K562 (cell line): ENCODE data around the gene MLLT11. TPM values are rescaled to one million over a fixed set of nuclear protein-coding genes. Genes with fewer than 3 reads are reported as not detected.

Experiments
- CTBP1 ChIP-seq: fragments of 450-650 bp; IDR thresholded peaks from 2 replicates; pipeline ENCODE4 v1.6.1; 2016; ENCODE audit warnings: borderline replicate concordance
- E2F6 ChIP-seq, 2 experiments: IDR thresholded peaks; 2 replicates each; pipeline ENCODE4 v1.6.1; 2011; ENCODE audit warnings: borderline replicate concordance in 1 of 2, control low read depth in 1 of 2, low read depth in 1 of 2, low read length in 1 of 2, mild to moderate bottlenecking in 1 of 2, mixed read lengths in 1 of 2, moderate library complexity in 1 of 2; ENCODE audit not compliant: insufficient read depth in 1 of 2, insufficient read length in 1 of 2, poor library complexity in 1 of 2, severe bottlenecking in 1 of 2; ENCODE audit errors: extremely low read depth in 1 of 2
- EHMT2 ChIP-seq: fragments of 450-650 bp; IDR thresholded peaks from 2 replicates; pipeline ENCODE4 v1.6.1; 2018; ENCODE audit warnings: antibody characterized with exemption
- ETV1 ChIP-seq: fragments of 450-650 bp; conservative IDR thresholded peaks from 2 replicates; pipeline ENCODE4 v1.6.1; 2016; ENCODE audit warnings: missing genetic modification characterization, control low read depth, low read depth, missing compliant biosample characterization
- MED1 ChIP-seq: sonication (generic); formaldehyde crosslinking; IDR thresholded peaks from 2 replicates; pipeline ENCODE4 v1.8.1; 2023; ENCODE audit warnings: missing genetic modification reagents, borderline replicate concordance
- NCOA2 ChIP-seq, 2 experiments: fragments of 450-650 bp; IDR thresholded peaks; 2 replicates each; pipeline ENCODE4 v1.6.1; 2018; ENCODE audit warnings: mild to moderate bottlenecking in 2 of 2, moderate library complexity in 1 of 2; ENCODE audit not compliant: partially characterized antibody in 2 of 2
- RBM34 ChIP-seq: fragments of 200-400 bp; formaldehyde crosslinking; IDR thresholded peaks from 2 replicates; pipeline ENCODE4 v1.6.1; 2018; ENCODE audit warnings: low read length, borderline replicate concordance; ENCODE audit not compliant: insufficient read depth
- SP2 ChIP-seq: IDR thresholded peaks from 2 replicates; pipeline ENCODE4 v1.6.1; 2011; ENCODE audit warnings: mild to moderate bottlenecking, low read depth, low read length, moderate library complexity; ENCODE audit not compliant: poor library complexity, severe bottlenecking; ENCODE audit errors: extremely low read depth
- TFAM ChIP-seq: fragments of 250-450 bp; sonication (Bioruptor Pico); conservative IDR thresholded peaks from 2 replicates; pipeline ENCODE4 v1.5.0; 2021; ENCODE audit warnings: mild to moderate bottlenecking, moderate library complexity
- ZFX ChIP-seq: sonication (generic); formaldehyde crosslinking; IDR thresholded peaks from 2 replicates; pipeline ENCODE4 v1.8.0; 2022; ENCODE audit warnings: mild to moderate bottlenecking, missing genetic modification reagents, moderate library complexity
- ZNF354B ChIP-seq: fragments of 250-450 bp; sonication (Bioruptor Pico); IDR thresholded peaks from 2 replicates; pipeline ENCODE4 v1.4.0; 2020
- polyA plus RNA-seq, 8 experiments: library from polyadenylated mRNA; depleted of rRNA in 4 of 8; stranded (reverse) in 5 of 8; unstranded in 3 of 8; fragments of >200 nt; fragmentation: Nextera tagmentation in 2 of 8; fragmentation: Illumina TruSeq in 1 of 8; extraction: Ambion mirVana in 2 of 8; extraction: Trizol in 1 of 8; gene quantifications; 2 replicates each; pipeline versions ENCODE4 v1.2.1 to v1.2.3, GENCODE V29; 2011 to 2014; ENCODE audit warnings: inconsistent platforms in 1 of 8, missing spikeins in 1 of 8
- total RNA-seq, 7 experiments: library from RNA; depleted of rRNA in 6 of 7; stranded (reverse); fragments of >200 nt in 6 of 7; fragmentation: Illumina TruSeq in 2 of 7; extraction: Trizol in 2 of 7; gene quantifications; 2 replicates each; pipeline versions ENCODE4 v1.2.1 to v1.2.3, GENCODE V29; 2011 to 2021; ENCODE audit warnings: low replicate concordance in 1 of 7
- TF ChIP-seq, protein P1 (sequence below): fragments of 450-650 bp; IDR thresholded peaks from 2 replicates; pipeline ENCODE4 v1.6.1; 2017; ENCODE audit warnings: antibody characterized with exemption
- TF ChIP-seq, protein P2 (sequence below): fragments of 250-450 bp; sonication (Bioruptor Pico); IDR thresholded peaks from 2 replicates; pipeline ENCODE4 v1.4.0; 2020
- TF ChIP-seq, protein P3 (sequence below): fragments of 150-350 bp; IDR thresholded peaks from 2 replicates; pipeline ENCODE4 v1.6.1; 2014; ENCODE audit warnings: low read depth, mild to moderate bottlenecking, low read length, borderline replicate concordance

MLLT11 gene
- total and polyA plus RNA-seq, 9 of the 15 experiments (the other 6 are each of a cell fraction or from before 2014, with no cell fraction given), result 12.1 to 91.0 (median 22.0) TPM

- TF ChIP-seq SP2, result no peak
- no peak for TF ChIP-seq MED1 (CRISPR knock-in tag)
- TF ChIP-seq, protein P1, sequence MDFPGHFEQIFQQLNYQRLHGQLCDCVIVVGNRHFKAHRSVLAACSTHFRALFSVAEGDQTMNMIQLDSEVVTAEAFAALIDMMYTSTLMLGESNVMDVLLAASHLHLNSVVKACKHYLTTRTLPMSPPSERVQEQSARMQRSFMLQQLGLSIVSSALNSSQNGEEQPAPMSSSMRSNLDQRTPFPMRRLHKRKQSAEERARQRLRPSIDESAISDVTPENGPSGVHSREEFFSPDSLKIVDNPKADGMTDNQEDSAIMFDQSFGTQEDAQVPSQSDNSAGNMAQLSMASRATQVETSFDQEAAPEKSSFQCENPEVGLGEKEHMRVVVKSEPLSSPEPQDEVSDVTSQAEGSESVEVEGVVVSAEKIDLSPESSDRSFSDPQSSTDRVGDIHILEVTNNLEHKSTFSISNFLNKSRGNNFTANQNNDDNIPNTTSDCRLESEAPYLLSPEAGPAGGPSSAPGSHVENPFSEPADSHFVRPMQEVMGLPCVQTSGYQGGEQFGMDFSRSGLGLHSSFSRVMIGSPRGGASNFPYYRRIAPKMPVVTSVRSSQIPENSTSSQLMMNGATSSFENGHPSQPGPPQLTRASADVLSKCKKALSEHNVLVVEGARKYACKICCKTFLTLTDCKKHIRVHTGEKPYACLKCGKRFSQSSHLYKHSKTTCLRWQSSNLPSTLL, result no peak
- TF ChIP-seq EHMT2, result peak; percentile 74
- TF ChIP-seq CTBP1, result peak; percentile 97
- TF ChIP-seq, protein P2, sequence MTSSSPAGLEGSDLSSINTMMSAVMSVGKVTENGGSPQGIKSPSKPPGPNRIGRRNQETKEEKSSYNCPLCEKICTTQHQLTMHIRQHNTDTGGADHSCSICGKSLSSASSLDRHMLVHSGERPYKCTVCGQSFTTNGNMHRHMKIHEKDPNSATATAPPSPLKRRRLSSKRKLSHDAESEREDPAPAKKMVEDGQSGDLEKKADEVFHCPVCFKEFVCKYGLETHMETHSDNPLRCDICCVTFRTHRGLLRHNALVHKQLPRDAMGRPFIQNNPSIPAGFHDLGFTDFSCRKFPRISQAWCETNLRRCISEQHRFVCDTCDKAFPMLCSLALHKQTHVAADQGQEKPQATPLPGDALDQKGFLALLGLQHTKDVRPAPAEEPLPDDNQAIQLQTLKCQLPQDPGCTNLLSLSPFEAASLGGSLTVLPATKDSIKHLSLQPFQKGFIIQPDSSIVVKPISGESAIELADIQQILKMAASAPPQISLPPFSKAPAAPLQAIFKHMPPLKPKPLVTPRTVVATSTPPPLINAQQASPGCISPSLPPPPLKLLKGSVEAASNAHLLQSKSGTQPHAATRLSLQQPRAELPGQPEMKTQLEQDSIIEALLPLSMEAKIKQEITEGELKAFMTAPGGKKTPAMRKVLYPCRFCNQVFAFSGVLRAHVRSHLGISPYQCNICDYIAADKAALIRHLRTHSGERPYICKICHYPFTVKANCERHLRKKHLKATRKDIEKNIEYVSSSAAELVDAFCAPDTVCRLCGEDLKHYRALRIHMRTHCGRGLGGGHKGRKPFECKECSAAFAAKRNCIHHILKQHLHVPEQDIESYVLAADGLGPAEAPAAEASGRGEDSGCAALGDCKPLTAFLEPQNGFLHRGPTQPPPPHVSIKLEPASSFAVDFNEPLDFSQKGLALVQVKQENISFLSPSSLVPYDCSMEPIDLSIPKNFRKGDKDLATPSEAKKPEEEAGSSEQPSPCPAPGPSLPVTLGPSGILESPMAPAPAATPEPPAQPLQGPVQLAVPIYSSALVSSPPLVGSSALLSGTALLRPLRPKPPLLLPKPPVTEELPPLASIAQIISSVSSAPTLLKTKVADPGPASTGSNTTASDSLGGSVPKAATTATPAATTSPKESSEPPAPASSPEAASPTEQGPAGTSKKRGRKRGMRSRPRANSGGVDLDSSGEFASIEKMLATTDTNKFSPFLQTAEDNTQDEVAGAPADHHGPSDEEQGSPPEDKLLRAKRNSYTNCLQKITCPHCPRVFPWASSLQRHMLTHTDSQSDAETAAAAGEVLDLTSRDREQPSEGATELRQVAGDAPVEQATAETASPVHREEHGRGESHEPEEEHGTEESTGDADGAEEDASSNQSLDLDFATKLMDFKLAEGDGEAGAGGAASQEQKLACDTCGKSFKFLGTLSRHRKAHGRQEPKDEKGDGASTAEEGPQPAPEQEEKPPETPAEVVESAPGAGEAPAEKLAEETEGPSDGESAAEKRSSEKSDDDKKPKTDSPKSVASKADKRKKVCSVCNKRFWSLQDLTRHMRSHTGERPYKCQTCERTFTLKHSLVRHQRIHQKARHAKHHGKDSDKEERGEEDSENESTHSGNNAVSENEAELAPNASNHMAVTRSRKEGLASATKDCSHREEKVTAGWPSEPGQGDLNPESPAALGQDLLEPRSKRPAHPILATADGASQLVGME (CRISPR knock-in tag), result 0 out of 2 replicates have a peak, but pooled peaks have one; percentile 79
- no peak for TF ChIP-seq E2F6 (IDR thresholded peaks at IDR 0.05; ENCODE audit: borderline replicate concordance in 1 of 2, extremely low read depth in 1 of 2, insufficient read depth in 1 of 2, insufficient read length in 1 of 2, low read depth in 1 of 2, low read length in 1 of 2, poor library complexity in 1 of 2, severe bottlenecking in 1 of 2)
- TF ChIP-seq ZFX, result no peak
- TF ChIP-seq TFAM (CRISPR knock-in tag), result no peak
- no peak for TF ChIP-seq ZNF354B (CRISPR knock-in tag)
- TF ChIP-seq, protein P3, sequence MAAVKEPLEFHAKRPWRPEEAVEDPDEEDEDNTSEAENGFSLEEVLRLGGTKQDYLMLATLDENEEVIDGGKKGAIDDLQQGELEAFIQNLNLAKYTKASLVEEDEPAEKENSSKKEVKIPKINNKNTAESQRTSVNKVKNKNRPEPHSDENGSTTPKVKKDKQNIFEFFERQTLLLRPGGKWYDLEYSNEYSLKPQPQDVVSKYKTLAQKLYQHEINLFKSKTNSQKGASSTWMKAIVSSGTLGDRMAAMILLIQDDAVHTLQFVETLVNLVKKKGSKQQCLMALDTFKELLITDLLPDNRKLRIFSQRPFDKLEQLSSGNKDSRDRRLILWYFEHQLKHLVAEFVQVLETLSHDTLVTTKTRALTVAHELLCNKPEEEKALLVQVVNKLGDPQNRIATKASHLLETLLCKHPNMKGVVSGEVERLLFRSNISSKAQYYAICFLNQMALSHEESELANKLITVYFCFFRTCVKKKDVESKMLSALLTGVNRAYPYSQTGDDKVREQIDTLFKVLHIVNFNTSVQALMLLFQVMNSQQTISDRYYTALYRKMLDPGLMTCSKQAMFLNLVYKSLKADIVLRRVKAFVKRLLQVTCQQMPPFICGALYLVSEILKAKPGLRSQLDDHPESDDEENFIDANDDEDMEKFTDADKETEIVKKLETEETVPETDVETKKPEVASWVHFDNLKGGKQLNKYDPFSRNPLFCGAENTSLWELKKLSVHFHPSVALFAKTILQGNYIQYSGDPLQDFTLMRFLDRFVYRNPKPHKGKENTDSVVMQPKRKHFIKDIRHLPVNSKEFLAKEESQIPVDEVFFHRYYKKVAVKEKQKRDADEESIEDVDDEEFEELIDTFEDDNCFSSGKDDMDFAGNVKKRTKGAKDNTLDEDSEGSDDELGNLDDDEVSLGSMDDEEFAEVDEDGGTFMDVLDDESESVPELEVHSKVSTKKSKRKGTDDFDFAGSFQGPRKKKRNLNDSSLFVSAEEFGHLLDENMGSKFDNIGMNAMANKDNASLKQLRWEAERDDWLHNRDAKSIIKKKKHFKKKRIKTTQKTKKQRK, result no peak
- TF ChIP-seq RBM34, result no peak
- 0 out of 2 replicates have a peak, but pooled peaks have one; percentile 14 for TF ChIP-seq ETV1 (tag)
- no peak for TF ChIP-seq NCOA2 (IDR thresholded peaks at IDR 0.05; ENCODE audit: partially characterized antibody in 2 of 2)
Measured at GRCh38 chr1:151054971-151055547, 5.1 kb upstream of the MLLT11 start (continued).
